C1 segment of cervical spinal cord (tissue), 14 donors: ENCODE measurements around the gene MAN2A1.
A peak's percentile ranks its signal among the peaks of the same experiment; 100 is the strongest.
"Not testable (repeated sequence)": the region's sequence is repeated elsewhere in the genome, so short reads cannot be mapped to it uniquely, and the experiment has no call there.

Experiments
- DNase-seq, 14 donors: peaks; one replicate each; lab custom pipeline; 2025; lab: John Stamatoyannopoulos, UW

MAN2A1 gene

DNA sequence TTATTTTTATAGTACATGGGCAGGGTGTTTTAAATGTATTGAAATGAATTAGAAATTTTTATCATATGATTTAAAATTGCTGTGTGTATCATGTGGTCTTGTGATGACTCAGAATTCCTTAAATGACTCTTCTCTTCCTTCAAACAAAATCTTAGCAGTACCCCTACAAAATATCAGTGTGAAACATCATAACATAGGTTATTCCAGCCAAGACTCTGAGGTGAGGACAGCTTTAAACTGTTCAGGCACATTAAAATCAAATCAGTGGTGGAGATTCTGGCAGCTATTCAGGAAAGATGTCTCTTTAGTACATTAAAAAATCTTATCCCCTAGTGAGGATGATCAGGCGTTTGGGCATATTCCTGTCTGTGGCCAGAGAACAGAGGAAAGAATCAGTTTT, 174.0 kb downstream of the MAN2A1 start:
- no peak for DNase-seq

DNA sequence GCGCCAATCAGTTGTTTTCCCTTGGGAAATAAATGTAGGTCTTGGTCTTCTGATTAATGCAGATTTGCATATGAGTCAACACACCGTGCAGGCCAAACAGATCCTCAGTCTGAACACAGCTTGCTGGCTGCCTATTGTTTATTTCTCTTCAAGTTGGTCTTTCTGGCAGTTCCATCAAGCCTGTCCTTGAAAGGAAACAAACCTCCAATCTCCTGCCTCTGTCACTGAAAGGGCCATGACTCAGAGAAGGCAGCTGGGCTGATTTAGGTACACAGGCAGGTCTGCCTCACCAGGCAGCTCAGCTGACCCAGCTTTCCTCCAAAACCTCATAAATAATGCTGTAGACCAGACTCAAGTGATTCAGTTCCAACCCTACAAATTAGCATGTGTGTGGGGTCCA, 175.9 kb downstream of the MAN2A1 start:
- DNase-seq, result peak in 3 of 14 donors; percentile 6 to 52 (median 18)

DNA sequence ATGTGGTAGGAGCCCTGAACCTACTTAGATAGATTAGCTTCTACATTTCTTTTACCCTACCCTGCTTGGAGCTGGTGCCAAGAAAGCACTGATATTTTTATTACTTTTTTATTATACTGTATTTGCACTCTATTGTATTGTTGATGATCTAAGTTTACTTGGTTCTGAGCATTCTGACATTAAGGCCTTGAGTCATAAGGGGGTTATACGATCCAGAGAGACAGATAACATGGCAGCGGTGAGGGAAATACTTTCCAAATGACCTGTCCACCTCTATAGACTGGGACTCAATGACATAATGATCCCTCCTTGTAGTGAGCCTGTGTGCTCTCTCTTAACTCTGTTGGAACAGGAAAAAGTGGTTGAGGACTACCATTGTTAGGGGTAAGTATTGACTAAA, 176.3 kb downstream of the MAN2A1 start:
- no peak for DNase-seq

DNA sequence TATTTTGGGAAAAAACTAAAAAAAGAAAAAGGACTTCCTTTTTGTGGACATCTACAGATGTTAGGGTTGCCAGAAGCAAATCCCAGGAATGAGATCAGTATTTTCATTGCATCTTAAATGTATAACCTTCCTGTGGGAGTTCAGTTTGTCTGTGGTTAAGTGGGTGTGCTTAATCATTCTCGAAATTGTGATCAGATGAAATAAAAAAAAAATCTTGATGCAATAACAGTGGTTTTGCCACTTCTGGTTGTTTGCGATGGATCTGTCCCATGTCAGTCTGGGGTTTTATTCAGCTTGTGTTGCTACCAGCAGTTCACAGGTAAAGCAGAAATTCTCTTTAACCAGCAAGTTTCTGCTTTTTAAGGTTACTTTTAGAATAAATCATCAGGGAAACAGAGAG, 179.0 kb downstream of the MAN2A1 start:
- DNase-seq, result no peak

DNA sequence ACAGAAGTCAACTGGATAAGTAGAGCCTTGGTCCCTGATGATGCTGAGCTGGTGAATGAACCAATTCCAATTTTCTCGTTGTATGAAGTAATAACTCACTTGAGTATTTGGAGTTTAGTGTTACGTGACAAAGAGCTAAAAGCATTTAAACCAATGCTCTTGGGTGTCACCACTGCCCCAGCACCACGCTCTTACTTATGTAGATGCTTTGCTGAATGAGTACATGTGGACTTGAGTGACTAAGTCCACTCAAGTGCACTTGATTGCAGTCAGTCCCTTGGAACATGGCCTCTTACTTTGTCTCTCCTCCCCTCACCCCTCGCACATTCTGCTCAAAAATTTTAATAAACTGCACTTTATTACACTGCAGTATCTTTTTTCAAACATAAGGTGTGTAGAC, 184.0 kb downstream of the MAN2A1 start:
- no peak for DNase-seq

DNA sequence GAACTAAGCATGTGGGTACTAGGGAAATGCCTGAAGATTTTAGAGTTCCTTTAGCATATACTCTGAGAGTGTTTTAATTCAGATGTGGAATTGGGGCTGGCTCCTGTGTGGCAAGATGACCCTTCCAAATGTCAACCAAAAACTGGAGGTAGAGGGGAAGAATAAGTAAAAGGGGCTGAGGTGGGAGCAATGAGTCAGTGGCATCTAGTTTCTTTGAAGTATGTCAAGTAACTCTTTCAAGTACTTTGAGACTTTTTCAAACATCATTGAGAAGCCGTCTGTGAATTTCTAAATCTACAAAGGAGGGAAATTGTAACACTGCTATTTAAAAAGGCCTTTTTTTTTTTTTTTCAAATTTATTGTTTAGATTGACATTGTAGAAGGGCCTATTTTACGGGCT, 184.4 kb downstream of the MAN2A1 start:
- no peak for DNase-seq

DNA sequence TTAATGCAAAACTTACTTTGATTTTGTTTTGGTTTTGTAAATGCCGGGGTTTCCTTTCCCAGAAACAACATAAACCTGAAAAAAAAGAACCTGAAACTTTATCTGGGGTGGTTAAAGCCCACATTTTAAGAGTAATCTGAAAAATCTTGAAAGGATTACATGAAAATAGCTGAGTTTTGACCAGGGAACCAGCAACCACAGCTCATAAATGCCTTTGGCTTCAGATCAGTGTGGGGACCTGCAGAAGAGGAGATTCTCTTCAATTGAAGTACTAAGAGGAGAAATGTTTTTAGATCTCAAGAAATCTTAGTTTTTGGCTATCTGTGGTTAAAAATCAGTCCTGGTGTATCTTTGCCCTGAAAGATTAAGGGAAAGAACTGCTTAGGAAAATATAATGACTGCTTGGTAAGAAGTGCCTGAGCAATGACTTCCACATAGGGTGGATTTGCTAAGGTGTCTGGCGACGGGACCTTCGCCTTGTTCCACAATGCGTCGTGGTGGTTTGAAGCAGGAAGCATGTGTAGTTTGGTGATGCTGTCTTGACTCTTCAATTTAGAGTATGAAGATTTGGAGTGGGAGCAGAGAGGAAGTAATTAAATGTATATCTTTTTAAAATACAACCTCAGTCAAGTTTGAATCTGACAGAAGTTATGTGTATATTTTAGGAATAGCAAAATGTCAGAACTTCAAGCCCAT, 186.5 kb downstream of the MAN2A1 start:
- DNase-seq, result no peak

DNA sequence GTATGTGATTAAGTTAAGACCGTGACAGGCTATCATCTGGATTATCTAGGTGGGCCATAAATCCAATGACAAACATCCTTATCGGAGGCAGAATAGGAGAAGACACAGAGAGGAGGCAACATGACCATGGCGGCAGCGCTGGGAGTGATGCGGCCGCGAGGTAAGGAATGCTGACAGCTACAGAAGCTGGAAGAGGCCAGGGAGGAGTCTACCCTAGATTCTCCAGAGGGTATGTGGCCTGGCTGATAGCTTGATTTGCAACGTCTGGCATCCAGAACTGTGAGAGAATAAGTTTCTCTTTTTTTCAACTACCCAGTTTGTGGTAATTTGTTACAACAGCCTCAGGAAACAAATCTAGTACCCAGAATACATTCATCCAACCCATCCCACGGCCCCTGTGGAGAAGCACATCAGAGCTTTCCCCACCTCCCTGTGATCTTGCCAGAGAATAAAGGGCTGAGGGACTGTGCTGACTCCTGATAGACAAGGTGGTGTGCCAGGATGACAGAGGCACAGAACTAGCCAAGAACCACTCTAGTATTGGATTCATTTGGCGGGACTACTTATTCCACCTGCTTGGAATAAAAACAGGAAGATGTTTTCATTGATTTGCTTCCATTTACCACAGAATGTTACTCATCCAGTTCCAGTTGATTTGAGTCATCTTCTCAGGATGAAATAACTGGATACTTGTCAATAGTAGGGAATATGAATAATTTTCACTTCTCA, 187.4 kb downstream of the MAN2A1 start:
- DNase-seq, result no peak

DNA sequence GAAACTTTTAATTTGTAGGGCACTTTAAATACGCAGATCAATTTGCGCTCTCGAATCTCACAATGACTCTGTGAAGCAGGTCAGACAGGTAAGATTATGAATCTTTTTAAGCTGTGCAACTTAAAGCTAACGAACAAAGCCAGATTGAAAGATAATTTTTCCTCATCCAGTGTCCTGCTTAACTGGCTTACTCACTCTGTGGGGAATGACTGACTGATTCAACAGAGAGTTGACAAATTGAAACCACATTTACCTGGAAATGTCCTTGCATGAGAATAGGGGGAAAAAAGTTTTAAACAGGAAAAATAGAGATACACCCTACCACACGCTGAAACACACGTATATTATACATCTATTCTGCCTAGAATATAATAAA, 187.9 kb downstream of the MAN2A1 start:
- DNase-seq, result no peak

DNA sequence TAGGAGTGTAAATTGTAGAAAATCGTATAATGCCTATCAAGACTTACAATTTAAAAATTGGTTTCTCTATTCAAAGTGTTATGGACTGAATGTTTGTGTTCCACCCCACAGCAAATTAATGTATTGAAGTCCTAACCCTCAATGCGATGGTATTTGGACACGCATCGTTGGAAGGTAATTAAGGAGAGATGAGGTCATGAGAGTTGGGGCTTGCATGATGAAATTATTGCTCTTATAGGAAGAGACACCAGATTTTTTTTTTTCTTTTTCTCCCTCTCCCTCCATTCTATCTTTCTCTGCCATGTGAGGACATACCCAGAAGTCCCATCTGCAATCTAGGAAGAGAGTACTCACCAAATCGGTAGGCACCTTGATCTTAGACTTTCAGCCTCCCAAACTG, 189.2 kb downstream of the MAN2A1 start:
- DNase-seq, result no peak

DNA sequence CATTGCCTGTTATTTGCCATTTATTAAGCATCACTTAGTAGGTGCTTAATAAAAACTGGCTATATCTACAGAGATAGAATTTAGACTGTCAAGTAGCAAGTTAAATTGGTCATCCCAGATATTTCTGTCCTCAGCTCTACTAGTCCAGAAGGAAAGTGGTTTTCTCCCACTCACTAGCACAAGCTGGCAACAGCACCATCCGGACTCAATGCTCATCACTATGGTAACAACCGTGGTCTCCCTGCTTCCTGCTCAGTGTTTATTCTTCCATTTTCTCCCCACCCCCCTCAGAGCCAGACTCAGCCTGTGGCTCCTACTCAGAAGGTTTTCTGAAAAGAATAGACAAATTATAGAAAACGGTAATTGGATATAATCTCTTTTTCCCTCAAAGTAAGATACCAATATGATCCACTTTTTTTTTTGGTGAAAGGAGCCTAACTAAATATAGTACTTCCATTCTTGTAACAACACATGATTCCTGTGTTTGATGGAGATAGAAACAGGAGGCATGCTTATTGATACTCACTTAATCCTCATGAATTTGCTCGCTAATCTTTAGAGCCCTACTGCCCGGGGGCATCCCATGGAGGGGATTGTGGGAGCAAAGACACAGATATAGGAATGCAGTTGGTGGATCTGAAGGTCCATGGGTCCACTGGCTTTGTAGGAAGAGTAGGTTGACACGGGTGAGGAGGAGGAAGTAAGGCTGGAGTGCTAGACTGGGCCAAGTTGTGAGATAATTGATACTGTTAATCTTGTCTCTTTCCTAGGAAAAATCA, 191.4 kb downstream of the MAN2A1 start:
- no peak for DNase-seq

DNA sequence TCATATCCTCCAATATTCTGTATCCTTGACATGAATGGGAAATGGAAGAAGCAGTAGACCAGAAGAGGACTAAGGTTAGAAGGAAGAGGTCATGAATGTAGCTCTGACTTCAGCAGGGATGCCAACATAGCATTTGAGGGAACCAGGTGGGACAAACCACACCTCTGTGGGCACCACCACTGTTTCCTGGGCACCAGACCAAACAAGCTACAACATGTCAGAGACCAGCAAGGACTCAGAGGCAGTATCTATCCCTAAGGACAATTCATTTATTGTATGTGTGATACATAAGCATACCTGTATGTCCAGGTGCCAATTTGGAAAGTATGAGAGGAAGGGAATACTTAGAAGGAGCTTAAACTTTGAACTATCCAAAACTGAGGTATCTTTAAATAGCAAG, 192.8 kb downstream of the MAN2A1 start:
- DNase-seq, result no peak

DNA sequence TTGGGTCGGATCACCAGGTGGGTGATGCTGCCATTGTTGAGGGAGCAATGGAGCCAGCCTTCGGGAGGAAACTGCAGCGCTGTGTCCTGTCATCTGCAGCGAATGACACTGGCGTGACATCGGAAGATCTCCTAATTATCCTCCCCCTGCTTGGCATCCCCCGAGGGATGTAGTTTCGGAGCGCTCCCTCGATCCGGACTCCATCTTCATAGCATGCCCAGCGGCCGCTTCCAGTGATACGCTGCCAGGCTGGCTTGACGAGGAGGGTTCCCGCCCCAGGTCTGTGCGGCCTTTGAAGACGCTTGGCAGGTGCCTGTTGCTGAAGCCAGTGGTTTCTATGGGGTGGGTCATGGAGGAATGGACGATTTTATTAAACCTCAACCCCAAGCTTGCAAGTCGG, 194.9 kb downstream of the MAN2A1 start:
- no peak for DNase-seq

DNA sequence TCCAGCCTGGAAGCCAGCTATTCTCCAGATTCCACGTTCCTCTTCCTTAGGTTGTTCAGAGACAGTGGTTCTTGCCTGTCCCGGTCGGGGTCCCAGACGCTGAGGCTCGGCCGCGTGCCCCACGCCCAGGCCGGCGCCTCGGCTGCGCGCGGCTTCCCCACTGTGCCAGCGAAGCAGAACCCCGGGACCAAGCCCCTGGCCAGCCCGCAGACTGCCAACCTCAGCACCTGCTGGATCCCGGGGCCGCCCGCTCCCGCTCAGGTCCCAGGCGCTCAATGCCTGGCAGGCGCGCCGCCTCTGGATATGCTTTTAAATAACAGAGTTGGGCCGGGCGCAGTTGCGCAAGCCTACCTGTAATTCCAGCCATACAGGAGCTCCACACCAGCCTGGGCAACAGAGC, 195.5 kb downstream of the MAN2A1 start:
- no peak for DNase-seq

DNA sequence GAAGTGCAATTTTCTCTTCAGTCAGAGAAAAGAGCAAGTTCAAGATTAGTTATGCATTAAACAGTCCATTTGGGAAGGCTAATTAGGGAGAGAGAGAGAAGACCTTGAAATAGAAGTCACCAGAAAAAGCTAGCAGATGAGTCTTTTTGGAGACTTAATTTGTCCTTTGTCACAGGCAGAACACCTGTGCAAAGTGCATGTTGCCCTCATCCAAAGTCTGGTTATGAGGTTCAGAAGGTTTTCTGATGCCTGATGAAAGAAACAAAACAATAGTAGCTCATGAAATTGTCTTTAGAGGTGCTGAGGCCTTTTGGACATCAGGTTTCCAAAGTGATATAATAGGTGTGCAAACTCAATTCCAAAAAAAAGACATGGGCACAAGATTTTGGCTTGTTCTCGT, 199.3 kb downstream of the MAN2A1 start:
- DNase-seq, result no peak

DNA sequence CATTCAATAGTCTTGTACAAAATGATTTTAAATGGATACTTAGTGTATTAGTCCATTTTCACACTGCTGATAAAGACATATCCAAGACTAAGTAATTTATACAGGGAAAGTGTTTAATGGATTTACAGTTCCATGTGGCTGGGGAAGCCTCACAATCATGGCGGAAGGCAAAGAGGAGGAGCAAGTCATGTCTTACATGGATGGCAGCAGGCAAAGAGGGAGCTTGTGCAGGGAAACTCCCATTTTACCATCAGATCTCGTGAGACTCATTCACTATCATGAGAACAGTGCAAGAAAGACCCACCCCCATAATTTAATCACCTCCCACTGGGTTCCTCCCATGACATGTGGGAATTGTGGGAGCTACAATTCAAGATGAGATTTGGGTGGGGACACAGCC, 203.5 kb downstream of the MAN2A1 start:
- DNase-seq, result not testable (repeated sequence)

DNA sequence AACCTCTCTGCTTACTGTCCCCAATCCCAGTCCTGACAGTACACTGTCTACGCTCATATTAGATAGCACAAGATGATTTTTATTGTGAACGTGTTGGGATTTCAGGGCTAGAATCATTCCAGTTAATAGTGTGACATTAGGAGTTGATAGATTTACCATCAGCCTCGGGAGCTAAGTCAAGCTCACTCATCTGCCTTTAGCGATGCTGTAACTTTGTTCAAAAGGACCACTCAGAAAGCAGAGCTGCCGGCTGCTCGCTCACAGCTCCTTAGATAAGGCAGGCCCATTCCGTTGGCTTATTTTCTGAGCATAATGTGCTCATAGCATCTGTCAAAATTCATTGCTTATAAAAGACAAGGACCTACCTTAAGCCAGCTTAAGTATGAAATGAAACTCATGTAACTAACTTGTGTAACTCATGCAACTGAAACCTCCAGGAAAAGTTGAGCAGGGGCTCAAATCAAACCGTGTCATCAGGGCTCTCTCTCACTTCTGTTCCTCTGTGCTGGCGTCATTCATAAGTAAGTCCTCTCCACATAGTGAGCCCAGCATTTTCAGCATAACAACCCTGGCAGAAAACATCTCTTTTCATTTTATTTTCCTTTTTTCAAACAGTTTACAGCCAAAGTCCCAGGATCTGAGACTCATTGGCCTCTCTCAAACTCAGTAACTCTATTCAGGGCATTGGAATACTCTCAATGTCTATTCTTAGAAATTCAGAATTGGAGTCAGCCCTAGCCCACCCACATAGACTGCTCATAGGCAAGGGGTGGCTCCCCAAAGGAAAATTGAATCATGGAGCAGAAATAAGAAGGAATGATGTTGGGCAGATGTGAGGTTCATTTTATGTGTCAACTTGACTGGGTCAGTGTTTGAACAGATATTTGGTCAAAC, 208.8 kb downstream of the MAN2A1 start:
- DNase-seq, result peak in 1 of 14 donors; percentile 9

DNA sequence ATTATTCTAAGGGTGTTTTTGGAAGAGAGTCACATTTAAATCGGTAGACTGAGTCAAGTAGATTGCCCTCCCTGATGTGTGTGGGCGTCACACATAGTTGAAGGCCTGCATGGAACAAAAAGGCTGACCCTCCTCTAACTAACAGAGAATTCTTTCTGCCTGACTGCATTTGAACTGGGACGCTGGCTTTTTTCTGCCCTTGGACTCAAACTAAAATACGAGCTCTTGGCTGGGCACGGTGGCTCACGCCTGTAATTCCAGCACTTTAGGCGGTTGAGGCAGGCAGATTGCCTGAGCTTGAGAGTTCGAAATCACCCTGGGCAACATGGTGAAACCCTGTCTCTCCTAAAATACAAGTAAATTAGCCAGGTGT, 209.4 kb downstream of the MAN2A1 start:
- peak in 3 of 14 donors; percentile 5 to 11 (median 10) for DNase-seq

DNA sequence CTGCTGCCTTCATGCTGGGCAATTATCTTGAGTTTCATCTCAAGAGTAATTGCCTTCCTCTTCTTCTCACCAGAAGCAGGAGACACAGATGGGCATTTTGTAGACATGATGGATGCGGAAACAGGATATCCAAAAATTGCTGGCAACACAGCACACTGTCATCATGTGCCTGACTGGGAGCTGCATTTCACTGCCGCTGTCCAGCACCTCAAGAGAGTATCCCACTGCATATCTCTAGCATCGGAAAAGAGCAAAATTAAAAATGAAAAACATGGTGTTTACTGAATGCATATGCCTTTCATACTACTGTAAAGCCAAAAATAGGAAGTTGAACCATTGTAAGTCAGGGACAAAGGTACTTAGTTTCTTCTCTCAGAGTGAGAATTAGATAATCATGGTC, 210.7 kb downstream of the MAN2A1 start:
- no peak for DNase-seq

DNA sequence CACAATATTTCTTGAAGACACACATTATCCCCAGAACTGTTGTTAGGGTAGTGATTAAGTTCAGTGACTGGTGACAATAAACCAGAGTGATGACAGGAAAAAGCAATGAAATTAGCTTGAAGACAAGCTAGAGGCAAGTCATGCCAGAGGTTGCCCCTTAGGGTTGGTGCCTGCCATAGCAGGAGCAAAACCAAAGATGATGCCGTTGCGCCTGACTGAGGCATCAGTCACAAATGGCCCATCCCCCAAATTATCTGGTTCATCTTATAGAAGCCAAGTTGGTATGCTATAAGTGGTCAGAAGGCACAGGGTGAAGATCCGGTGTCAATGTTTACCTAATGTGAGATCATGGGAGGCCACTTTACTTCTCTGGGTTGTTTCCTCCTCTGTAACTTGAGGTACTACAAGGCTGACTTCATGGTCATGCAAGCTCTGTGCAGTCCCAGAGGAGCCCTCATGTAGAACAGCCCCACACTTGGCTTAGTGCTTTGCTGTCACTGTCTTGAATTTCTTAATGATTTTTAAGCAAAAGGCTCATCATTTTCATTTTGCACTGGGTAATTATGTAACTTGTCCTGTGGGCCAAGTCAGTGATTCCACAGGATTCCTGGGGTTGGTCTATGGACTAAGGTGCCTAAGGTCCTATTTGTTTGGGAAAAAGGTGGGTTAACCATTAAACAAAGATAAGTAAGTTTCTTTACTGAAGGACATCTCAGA, 211.3 kb downstream of the MAN2A1 start:
- no peak for DNase-seq

DNA sequence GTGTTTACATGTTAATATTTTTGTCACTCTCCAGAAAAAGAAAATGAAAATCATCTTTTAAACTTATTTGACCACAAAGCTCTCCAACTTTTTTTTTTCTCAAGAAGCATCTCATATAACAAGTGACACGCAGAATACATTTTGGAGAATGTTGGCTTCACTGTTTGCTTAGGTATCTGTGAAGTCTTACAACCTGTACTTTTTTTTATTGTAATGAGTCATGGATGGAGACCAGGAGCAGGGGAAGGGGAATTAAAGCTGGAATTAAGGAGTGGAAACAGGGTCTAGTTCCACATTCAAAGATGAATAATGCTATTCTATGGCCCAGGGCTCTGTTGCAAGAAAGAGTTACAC, 211.9 kb downstream of the MAN2A1 start:
- no peak for DNase-seq
